GM18505 (cell line): Measurements from ENCODE around the gene TAAR5.

Source experiments
- ATAC-seq: cut with Tn5 transposase; IDR thresholded peaks from one replicate; pipeline ENCODE4 v1.9.1; 2021; ENCODE audit not compliant: unreplicated experiment
- POLR2A ChIP-seq: IDR thresholded peaks from 4 replicates; pipeline ENCODE4 v1.6.1; 2011; ENCODE audit warnings: borderline replicate concordance; ENCODE audit not compliant: insufficient read depth, insufficient read length; ENCODE audit errors: extremely low read depth

TAAR5 gene

GRCh38 chr6:132552372-132552771 lies 37.2 kb downstream of the TAAR5 start, which contains the start of gene TAAR8:
Gene TAAR8, plus strand, starts transcription at chr6:132552672. Its CDS starts 21 bp downstream, at chr6:132552693.
- ATAC-seq, result no peak
- TF ChIP-seq POLR2A, result no peak

DNA sequence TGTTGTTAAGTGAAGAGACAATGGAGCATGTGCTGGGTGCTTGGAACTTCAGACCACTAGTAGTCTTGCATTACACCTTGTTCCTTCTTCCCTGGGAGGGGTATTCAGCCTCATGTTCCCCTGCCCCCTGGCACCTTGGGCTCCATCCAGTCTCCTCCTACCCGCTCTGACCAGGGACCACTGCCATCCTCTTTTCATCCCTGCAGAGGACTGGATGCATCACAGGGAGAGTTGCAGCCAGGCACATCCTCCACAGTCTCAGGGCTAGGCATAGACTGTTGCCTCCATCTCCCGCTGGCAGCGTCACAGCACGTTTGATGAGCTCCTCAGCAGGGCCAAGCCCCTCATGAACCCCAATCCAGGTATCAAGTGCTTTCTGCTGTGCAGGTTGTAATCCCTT lies 38.3 kb downstream of the TAAR5 start:
- no peak for ATAC-seq
- TF ChIP-seq POLR2A, result no peak

DNA sequence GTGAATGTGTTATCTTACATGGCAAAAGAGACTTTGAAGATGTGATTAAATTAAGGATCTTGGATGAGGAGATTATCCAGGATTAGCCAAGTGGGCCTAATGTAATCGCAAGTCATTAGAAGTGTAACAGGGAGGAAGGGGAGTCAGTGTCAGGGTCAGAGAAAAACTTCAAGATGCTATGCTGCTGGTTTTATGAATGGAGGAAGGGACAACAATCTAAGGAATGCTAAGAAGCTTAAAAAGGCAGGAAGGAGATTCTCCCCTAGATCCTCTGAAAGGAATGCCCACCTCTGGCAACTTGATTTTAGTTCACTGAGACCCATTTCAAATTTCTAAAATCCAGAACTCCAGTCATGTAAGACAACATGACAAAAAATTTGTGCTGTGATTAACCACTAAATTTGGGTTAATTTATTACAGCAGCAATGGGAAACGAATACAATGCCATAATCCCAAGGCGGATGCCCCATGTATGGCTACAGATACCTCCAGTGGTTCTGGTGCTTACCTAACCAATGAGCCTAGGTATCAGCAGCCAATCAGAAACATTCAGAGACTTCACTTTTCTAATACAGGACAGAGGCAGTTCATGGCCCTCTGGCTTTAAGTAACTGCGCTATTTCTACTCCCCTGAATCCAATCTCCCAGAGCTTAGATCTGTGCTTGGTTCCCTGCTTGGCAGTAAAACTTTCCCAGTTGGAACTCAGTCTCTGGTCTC lies 40.6 kb downstream of the TAAR5 start:
- no peak for TF ChIP-seq POLR2A
- ATAC-seq, result no peak

DNA sequence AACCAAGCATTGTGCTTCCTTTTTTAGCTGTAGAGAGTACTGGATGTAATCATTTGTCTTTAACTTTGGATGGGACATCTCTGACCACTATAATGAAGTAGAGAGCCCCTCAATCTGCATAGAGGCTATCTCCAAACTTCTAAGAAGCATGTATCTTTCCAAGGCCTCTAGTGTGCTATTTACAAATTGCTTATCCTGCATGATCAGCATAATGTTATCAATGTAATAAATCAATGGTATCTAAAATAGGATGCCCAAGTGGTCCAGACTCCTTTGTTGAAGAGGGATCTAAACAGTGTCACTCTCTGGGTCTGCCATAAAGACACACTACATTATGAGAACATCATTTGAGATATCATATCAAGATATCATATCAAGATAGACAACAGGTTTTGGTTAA lies 44.7 kb downstream of the TAAR5 start:
- ATAC-seq, result no peak

More for the DNA sequence above, 44.7 kb downstream of the TAAR5 start:
- TF ChIP-seq POLR2A, result no peak
